OCI-LY7 (cell line): ENCODE measurements around the gene SNX15. TPM values are rescaled to one million over a fixed set of nuclear protein-coding genes. Genes with fewer than 3 reads are reported as not detected.

Experiments
- BruUV-seq: library from RNA; stranded (reverse); fragments of 400-500 nt; replicated peaks from 2 replicates; lab custom pipeline; 2021; lab: Mats Ljungman, UMichigan
- CTCF ChIA-PET: fragments of 300-600 bp; sonication (Branson Sonifier 250); formaldehyde crosslinking; loops from one replicate; lab custom pipeline; 2022; ENCODE audit warnings: antibody characterized with exemption; ENCODE audit not compliant: unreplicated experiment; lab: Charles Lee
- POLR2A ChIA-PET: fragments of 300-600 bp; sonication (Branson Sonifier 250); formaldehyde crosslinking; loops from one replicate; lab custom pipeline; 2022; ENCODE audit warnings: antibody characterized with exemption; lab: Charles Lee
- DNase-seq: peaks from one replicate; pipeline ENCODE4 v3.0.0-alpha.2; 2015; ENCODE audit warnings: low spot score
- H2AFZ ChIP-seq: fragments of 200-600 bp; sonication (generic), shearing (Covaris generic); 2 replicates; pipeline ENCODE4 v1.6.1; 2014; ENCODE audit warnings: mild to moderate bottlenecking, antibody characterized with exemption, low read length, moderate library complexity
- H3K27ac ChIP-seq: fragments of 200-600 bp; sonication (generic); 2 replicates; pipeline ENCODE4 v1.5.1; 2014; ENCODE audit warnings: mixed run types, low read depth, mild to moderate bottlenecking, moderate library complexity, low read length, inconsistent platforms; ENCODE audit not compliant: poor library complexity, severe bottlenecking
- H3K36me3 ChIP-seq: fragments of 200-600 bp; sonication (generic); 2 replicates; pipeline ENCODE4 v1.6.1; 2014; ENCODE audit warnings: mild to moderate bottlenecking, antibody characterized with exemption, low read length, moderate library complexity, mixed read lengths; ENCODE audit not compliant: insufficient read depth
- H3K4me1 ChIP-seq: fragments of 200-600 bp; sonication (generic); 2 replicates; pipeline ENCODE4 v1.5.1; 2014; ENCODE audit warnings: mild to moderate bottlenecking, low read length; ENCODE audit not compliant: insufficient read depth, poor library complexity, severe bottlenecking
- H3K4me2 ChIP-seq: fragments of 200-600 bp; sonication (generic); 2 replicates; pipeline ENCODE4 v1.6.1; 2014; ENCODE audit warnings: mild to moderate bottlenecking, low read length
- H3K4me3 ChIP-seq: fragments of 200-600 bp; sonication (generic); 2 replicates; pipeline ENCODE4 v1.5.1; 2014; ENCODE audit warnings: mild to moderate bottlenecking, low read depth, low read length; ENCODE audit not compliant: poor library complexity, severe bottlenecking
- H3K79me2 ChIP-seq: fragments of 200-600 bp; sonication (generic); 2 replicates; pipeline ENCODE4 v1.6.1; 2016; ENCODE audit warnings: low read depth, mild to moderate bottlenecking, low read length, moderate library complexity, mixed read lengths; ENCODE audit not compliant: insufficient read depth
- H3K9me2 ChIP-seq: fragments of 200-600 bp; sonication (generic); 2 replicates; pipeline ENCODE4 v1.6.1; 2016; ENCODE audit warnings: mild to moderate bottlenecking, low read length, mixed read lengths; ENCODE audit not compliant: insufficient read depth
- H3K9me3 ChIP-seq: fragments of 200-600 bp; sonication (generic); 2 replicates; pipeline ENCODE4 v1.6.1; 2014; ENCODE audit warnings: mild to moderate bottlenecking, mixed run types, low read length, mixed read lengths
- H4K20me1 ChIP-seq: fragments of 200-600 bp; sonication (generic); 2 replicates; pipeline ENCODE4 v1.6.1; 2014; ENCODE audit warnings: mild to moderate bottlenecking, antibody characterized with exemption, low read length, moderate library complexity, mixed read lengths; ENCODE audit not compliant: insufficient read depth
- EZH2phosphoT487 ChIP-seq: fragments of 200-600 bp; sonication (generic); IDR thresholded peaks from 2 replicates; pipeline ENCODE4 v1.6.1; 2018; ENCODE audit warnings: low read depth, borderline replicate concordance, mild to moderate bottlenecking, mixed run types, antibody characterized with exemption, low read length, moderate library complexity, mixed read lengths
- intact Hi-C: fragments of 100-400 bp; cut with micrococcal nuclease; formaldehyde crosslinking; loops from one replicate; pipeline ENCODE4 v1.10.0; 2022; ENCODE audit not compliant: unreplicated experiment
- total RNA-seq, 2 experiments: library from RNA; depleted of rRNA in 1 of 2; stranded (reverse); fragments of >200 nt in 1 of 2; shearing (Covaris generic) in 1 of 2; gene quantifications; 2 replicates each; pipeline ENCODE4 v1.2.3, GENCODE V29; 2014 to 2022
- TF ChIP-seq, protein P1 (sequence below): fragments of 200-600 bp; sonication (generic); conservative IDR thresholded peaks from 2 replicates; pipeline ENCODE4 v1.5.1; 2014; ENCODE audit warnings: mild to moderate bottlenecking, antibody characterized with exemption, low read length, moderate library complexity, mixed read lengths

The SNX15 gene
- total RNA-seq, 2 experiments from 2014 or later: 25.9 to 28.3 TPM

DNA sequence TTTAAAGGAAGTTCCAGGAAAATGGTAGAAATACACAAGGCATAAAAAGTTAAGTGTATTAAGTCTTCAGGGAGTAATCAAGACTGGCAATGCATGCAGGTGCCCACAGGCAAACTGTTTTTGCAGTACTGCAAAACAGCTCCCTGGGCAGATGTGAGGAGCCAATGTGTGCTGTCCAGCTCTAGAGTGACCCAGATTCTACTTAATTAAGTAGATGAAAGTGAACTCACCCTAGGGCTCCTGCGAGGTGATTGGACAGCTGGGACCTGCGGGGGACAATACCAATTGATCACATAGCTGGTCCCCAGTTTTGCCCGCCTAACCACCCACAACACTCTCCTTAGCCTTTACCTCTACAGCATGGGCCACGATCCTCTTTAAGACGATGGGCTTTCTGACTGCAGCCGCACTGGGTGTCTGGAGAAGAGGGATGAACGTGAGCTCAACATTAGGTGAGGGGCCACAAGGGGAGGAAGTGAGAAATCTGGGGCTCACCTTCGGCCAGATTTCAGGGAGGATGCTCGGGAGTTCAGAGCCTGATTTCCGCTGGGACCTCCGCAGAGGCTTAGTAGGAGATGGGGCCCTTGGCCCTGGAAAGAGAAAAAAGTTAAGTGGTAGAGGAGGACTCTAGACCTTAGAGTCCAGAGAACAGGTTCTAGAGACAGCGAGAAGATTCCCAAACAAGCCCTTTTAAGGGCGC, 56.0 kb downstream of the SNX15 start:
- H3K27ac ChIP-seq: peak overlapping the region; percentile 74
- ChIA-PET CTCF (interaction anchor here (0.6 kb wide), 1 partner anchor 70 kb away, joined by 3 read pairs; no protein-coding TSS in a partner anchor), POLR2A (interaction anchor here (0.6 to 1.6 kb wide), 12 partner anchors 8 to 346 kb away, joined by 3 to 7 read pairs (median 4); partner anchors contain the start of genes FAU and MRPL49)
- TF ChIP-seq, protein P1, sequence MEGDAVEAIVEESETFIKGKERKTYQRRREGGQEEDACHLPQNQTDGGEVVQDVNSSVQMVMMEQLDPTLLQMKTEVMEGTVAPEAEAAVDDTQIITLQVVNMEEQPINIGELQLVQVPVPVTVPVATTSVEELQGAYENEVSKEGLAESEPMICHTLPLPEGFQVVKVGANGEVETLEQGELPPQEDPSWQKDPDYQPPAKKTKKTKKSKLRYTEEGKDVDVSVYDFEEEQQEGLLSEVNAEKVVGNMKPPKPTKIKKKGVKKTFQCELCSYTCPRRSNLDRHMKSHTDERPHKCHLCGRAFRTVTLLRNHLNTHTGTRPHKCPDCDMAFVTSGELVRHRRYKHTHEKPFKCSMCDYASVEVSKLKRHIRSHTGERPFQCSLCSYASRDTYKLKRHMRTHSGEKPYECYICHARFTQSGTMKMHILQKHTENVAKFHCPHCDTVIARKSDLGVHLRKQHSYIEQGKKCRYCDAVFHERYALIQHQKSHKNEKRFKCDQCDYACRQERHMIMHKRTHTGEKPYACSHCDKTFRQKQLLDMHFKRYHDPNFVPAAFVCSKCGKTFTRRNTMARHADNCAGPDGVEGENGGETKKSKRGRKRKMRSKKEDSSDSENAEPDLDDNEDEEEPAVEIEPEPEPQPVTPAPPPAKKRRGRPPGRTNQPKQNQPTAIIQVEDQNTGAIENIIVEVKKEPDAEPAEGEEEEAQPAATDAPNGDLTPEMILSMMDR: no peak
- TF ChIP-seq EZH2phosphoT487: no peak
- H2AFZ ChIP-seq: peak overlapping the region; percentile 29; the same call in 1 of the 2 replicates
- H3K9me3 ChIP-seq: no peaks in the 10 kb centered on the region
- peaks cover 56% of the 10 kb centered on the region for H3K4me1 ChIP-seq
- peak; percentile 43 for DNase-seq
- H3K9me2 ChIP-seq: no peaks in the 10 kb centered on the region
- TSS peak; percentile 70 for BruUV-seq
- H3K79me2 ChIP-seq: peaks cover 64% of the 10 kb centered on the region
- peaks cover 64% of the 10 kb centered on the region for H3K36me3 ChIP-seq
- peaks cover 12% of the 10 kb centered on the region for H4K20me1 ChIP-seq
- intact Hi-C loops: loop anchor here (5.0 to 10.0 kb wide), 3 partner anchors 71 to 238 kb away; partner anchors contain the start of genes ARL2, ATG2A and CDC42BPG
- H3K4me3 ChIP-seq: peak overlapping the region; percentile 91
- H3K4me2 ChIP-seq: peak overlapping the region; percentile 84

DNA sequence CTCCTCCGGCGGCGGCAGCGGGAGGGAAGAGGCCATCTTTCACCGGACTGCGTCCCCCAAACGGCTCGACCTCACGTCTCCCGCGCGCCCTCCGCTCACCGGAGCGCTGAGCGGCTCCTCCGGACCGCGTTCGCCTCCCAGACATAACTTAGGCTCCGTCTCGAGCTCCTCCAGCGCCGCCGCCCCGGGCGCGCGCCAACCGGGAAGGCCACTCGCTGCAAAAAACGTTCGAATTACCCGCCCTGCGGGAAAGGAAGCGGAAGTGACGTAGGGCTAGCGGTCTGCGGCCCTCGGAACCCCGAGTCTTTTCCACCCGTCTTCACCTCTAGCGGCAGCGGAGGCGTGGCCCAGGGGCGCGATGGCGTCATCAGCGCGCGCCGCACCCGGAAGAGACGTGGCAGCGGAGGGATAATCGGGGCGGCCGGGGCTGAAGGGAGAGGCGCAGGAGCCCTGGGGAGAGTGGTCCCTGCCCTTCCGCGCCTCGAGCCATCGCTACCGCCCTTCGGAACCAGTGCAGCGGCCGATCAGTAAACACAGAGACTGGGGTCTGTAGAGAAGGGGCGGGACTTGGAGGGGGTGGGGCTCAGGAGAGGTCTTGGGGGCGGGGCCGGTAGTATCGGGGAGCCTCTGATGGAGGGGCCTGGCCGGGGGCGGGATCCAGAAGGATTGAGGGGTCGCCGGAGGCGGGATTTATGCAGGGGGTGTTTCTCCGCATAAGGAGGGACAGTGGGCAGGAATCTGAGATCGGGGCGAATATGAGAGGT, 56.8 kb downstream of the SNX15 start, which contains the start of the genes CDCA5 and ZFPL1:
CDCA5 (minus strand) TSS at position 207 of the 764 bp plus-strand sequence; CDS start at position 145, 62 bp downstream.
ZFPL1 (plus strand) TSS at position 389 of the 764 bp plus-strand sequence. CDS start 477 bp downstream, outside the sequence.
- H3K4me1 ChIP-seq: peaks cover 49% of the 10 kb centered on the region
- H4K20me1 ChIP-seq: peaks cover 8% of the 10 kb centered on the region; the same call in 1 of the 2 replicates
- ChIA-PET POLR2A (interaction anchor here (0.7 to 1.6 kb wide), 6 partner anchors 8 to 48 kb away, joined by 3 to 7 read pairs (median 4); partner anchors contain the start of genes FAU and MRPL49), CTCF (interaction anchor here (0.6 kb wide), 1 partner anchor 71 kb away, joined by 3 read pairs; no protein-coding TSS in a partner anchor)
- peak; percentile 97 for DNase-seq
- peak within 1 kb of the TSS; percentile 29; the same call in 1 of the 2 replicates for H2AFZ ChIP-seq
- H3K9me3 ChIP-seq: no peaks in the 10 kb centered on the region
- H3K4me3 ChIP-seq: peak within 1 kb of the TSS; percentile 91
- H3K9me2 ChIP-seq: no peaks in the 10 kb centered on the region
- H3K36me3 ChIP-seq: peaks cover 56% of the 10 kb centered on the region
- peaks cover 57% of the 10 kb centered on the region for H3K79me2 ChIP-seq
- no TSS peak for BruUV-seq
- intact Hi-C loops: loop anchor here (1.0 to 10.0 kb wide), 6 partner anchors 33 to 239 kb away; partner anchors contain the start of genes ARL2, ATG2A, CDC42BPG and SAC3D1
- H3K4me2 ChIP-seq: peak within 1 kb of the TSS; percentile 85
- H3K27ac ChIP-seq: peak within 1 kb of the TSS; percentile 74
- no peak for TF ChIP-seq EZH2phosphoT487
- TF ChIP-seq, protein P1: no peak
